CD4-positive, alpha-beta T cell (primary cell): ENCODE results near the gene MS4A4E. TPM values are rescaled to one million over a fixed set of nuclear protein-coding genes. Genes with fewer than 3 reads are reported as not detected.

Source experiments
- ATAC-seq: fragments of 200-7000 bp; cut with Tn5 transposase; one replicate; pipeline ENCODE4 v1.10.0; 2022; ENCODE audit warnings: mild to moderate bottlenecking; ENCODE audit not compliant: poor library complexity
- CTCF ChIA-PET: fragments of 350-600 bp; sonication (Branson Sonifier 250); formaldehyde crosslinking; loops from one replicate; lab custom pipeline; 2021; ENCODE audit warnings: antibody characterized with exemption, inconsistent platforms; lab: Charles Lee
- POLR2A ChIA-PET: fragments of 350-600 bp; sonication (Branson Sonifier 250); formaldehyde crosslinking; loops from one replicate; lab custom pipeline; 2021; ENCODE audit warnings: antibody characterized with exemption, inconsistent platforms; lab: Charles Lee
- DNase-seq, 14 experiments: peaks; one replicate each; pipeline ENCODE4 v3.0.0-alpha.2; 2013 to 2020; ENCODE audit warnings: mixed read lengths in 2 of 14
- H3K27ac ChIP-seq, 2 donors: one replicate each; pipeline versions ENCODE4 v1.5.1 to v1.7.0; 2013; ENCODE audit warnings: low read length in 2 of 2, low read depth in 1 of 2, mild to moderate bottlenecking in 1 of 2
- H3K27me3 ChIP-seq, 2 experiments: 1 replicate in 1 of 2; 2 replicates in 1 of 2; pipeline versions ENCODE4 v1.6.1 to v1.7.0; 2013; ENCODE audit warnings: low read length in 2 of 2, control low read depth in 1 of 2, mild to moderate bottlenecking in 1 of 2, moderate library complexity in 1 of 2; ENCODE audit not compliant: insufficient read depth in 2 of 2, control insufficient read depth in 1 of 2
- H3K36me3 ChIP-seq: one replicate; pipeline ENCODE4 v1.6.1; 2013; ENCODE audit warnings: low read length, control low read depth; ENCODE audit not compliant: insufficient read depth
- H3K4me1 ChIP-seq: one replicate; pipeline ENCODE4 v1.6.1; 2013; ENCODE audit warnings: low read length, control low read depth; ENCODE audit not compliant: insufficient read depth
- H3K4me3 ChIP-seq: one replicate; pipeline ENCODE4 v1.5.1; 2013; ENCODE audit warnings: mild to moderate bottlenecking, low read length, moderate library complexity
- H3K9me3 ChIP-seq, 2 experiments: 1 replicate in 1 of 2; 2 replicates in 1 of 2; pipeline versions ENCODE4 v1.6.1 to v1.7.0; 2013; ENCODE audit warnings: low read length in 2 of 2, mild to moderate bottlenecking in 2 of 2, control low read depth in 1 of 2, moderate library complexity in 1 of 2; ENCODE audit not compliant: control insufficient read depth in 1 of 2, insufficient read depth in 1 of 2
- H3K27ac Mint-ChIP-seq: one replicate; pipeline ENCODE4 v1.8.0; 2020; ENCODE audit warnings: mixed read lengths
- H3K27me3 Mint-ChIP-seq: one replicate; pipeline ENCODE4 v1.8.0; 2021; ENCODE audit warnings: mixed read lengths
- H3K36me3 Mint-ChIP-seq: one replicate; pipeline ENCODE4 v1.8.0; 2021; ENCODE audit warnings: low read depth, mixed read lengths
- H3K4me1 Mint-ChIP-seq: one replicate; pipeline ENCODE4 v1.8.0; 2021; ENCODE audit warnings: low read depth, mixed read lengths
- H3K4me3 Mint-ChIP-seq: one replicate; pipeline ENCODE4 v1.8.0; 2020; ENCODE audit warnings: mild to moderate bottlenecking, mixed read lengths
- H3K9me3 Mint-ChIP-seq: one replicate; pipeline ENCODE4 v1.8.0; 2020; ENCODE audit warnings: mixed read lengths
- CTCF ChIP-seq: fragments of 200-600 bp; IDR thresholded peaks from one replicate; pipeline ENCODE4 v1.8.0; 2022; ENCODE audit warnings: antibody characterized with exemption, mild to moderate bottlenecking
- intact Hi-C, 2 experiments: fragments of 100-400 bp; cut with DNase I in 1 of 2; cut with micrococcal nuclease in 1 of 2; formaldehyde crosslinking; loops; one replicate each; pipeline versions ENCODE4 v1.15.1 to v1.9.0; 2023 to 2025; cut with DNase I, micrococcal nuclease
- total RNA-seq, 174 experiments: library from RNA in 2 of 174; stranded (reverse) in 2 of 174; gene quantifications; one replicate each; pipeline ENCODE4 v1.2.3 and lab custom pipeline; 2021 to 2026

Gene MS4A4E
- total RNA-seq, 2 experiments from 2014 or later, result not detected

- peaks cover 2% of the 10 kb centered on the region for H3K9me3 Mint-ChIP-seq
- no peak for TF ChIP-seq CTCF
- intact Hi-C loops, result no loop called here
Observed at GRCh38 chr11:60161107-60161506, 81.8 kb downstream of the MS4A4E start.

GRCh38 chr11:60159868-60160267, 83.1 kb downstream of the MS4A4E start:
- no peak for DNase-seq
- no peak overlapping the region for H3K4me3 ChIP-seq
- H3K4me1 Mint-ChIP-seq, result peaks cover 6% of the 10 kb centered on the region
- H3K27me3 ChIP-seq, result peaks cover 0 to 3% of the 10 kb centered on the region in 2 experiments
- intact Hi-C loops, result no loop called here
- H3K4me1 ChIP-seq, result no peaks in the 10 kb centered on the region
- TF ChIP-seq CTCF, result no peak
- H3K36me3 ChIP-seq, result no peaks in the 10 kb centered on the region
- peaks cover 0 to 4% of the 10 kb centered on the region in 2 experiments for H3K9me3 ChIP-seq
- peaks cover 12% of the 10 kb centered on the region for H3K27me3 Mint-ChIP-seq
- POLR2A ChIA-PET, result no interaction called here
- CTCF ChIA-PET, result interaction anchor here (0.9 kb wide), 1 partner anchor 23 kb away, joined by 3 read pairs; the partner anchor contains the start of gene MS4A6A
- H3K9me3 Mint-ChIP-seq, result peaks cover 4% of the 10 kb centered on the region
- no peaks in the 10 kb centered on the region for H3K36me3 Mint-ChIP-seq
- no peak for ATAC-seq
- no peak overlapping the region for H3K27ac Mint-ChIP-seq
- H3K27ac ChIP-seq, result no peak overlapping the region
- no peak overlapping the region for H3K4me3 Mint-ChIP-seq

More at GRCh38 chr11:60161107-60161506, 81.8 kb downstream of the MS4A4E start:
- H3K36me3 ChIP-seq, result no peaks in the 10 kb centered on the region
- no peak for ATAC-seq
- no peak overlapping the region for H3K4me3 ChIP-seq
- Mint-ChIP-seq H3K27ac (no peak overlapping the region), H3K27me3 (peaks cover 12% of the 10 kb centered on the region), H3K4me3 (no peak overlapping the region), H3K4me1 (peaks cover 2% of the 10 kb centered on the region), H3K36me3 (no peaks in the 10 kb centered on the region)
- H3K4me1 ChIP-seq, result no peaks in the 10 kb centered on the region
- DNase-seq, result no peak
- H3K27ac ChIP-seq, result no peak overlapping the region
- H3K9me3 ChIP-seq, result peaks cover 0 to 4% of the 10 kb centered on the region in 2 experiments
- peaks cover 0 to 3% of the 10 kb centered on the region in 2 experiments for H3K27me3 ChIP-seq
- ChIA-PET POLR2A (no interaction called here), CTCF (no interaction called here)

- ChIA-PET CTCF (interaction anchor here (0.9 kb wide), 1 partner anchor 24 kb away, joined by 3 read pairs; the partner anchor contains the start of gene MS4A6A), POLR2A (no interaction called here)
- no peak overlapping the region for H3K27ac Mint-ChIP-seq
- ATAC-seq, result no peak
- Histone ChIP-seq H3K27ac (no peak overlapping the region), H3K27me3 (peaks cover 0 to 3% of the 10 kb centered on the region in 2 experiments), H3K4me3 (no peak overlapping the region), H3K36me3 (no peaks in the 10 kb centered on the region), H3K4me1 (no peaks in the 10 kb centered on the region), H3K9me3 (peaks cover 0 to 1% of the 10 kb centered on the region in 2 experiments)
- intact Hi-C loops, result no loop called here
- peaks cover 6% of the 10 kb centered on the region for H3K4me1 Mint-ChIP-seq
- DNase-seq, result no peak
- no peak overlapping the region for H3K4me3 Mint-ChIP-seq
- H3K27me3 Mint-ChIP-seq, result peaks cover 12% of the 10 kb centered on the region
- TF ChIP-seq CTCF, result no peak
- H3K9me3 Mint-ChIP-seq, result peaks cover 4% of the 10 kb centered on the region
- no peaks in the 10 kb centered on the region for H3K36me3 Mint-ChIP-seq
Observed at GRCh38 chr11:60159284-60159683, 83.7 kb downstream of the MS4A4E start.
